Measurements from ENCODE around the gene ROBO1. TPM values are rescaled to one million over a fixed set of nuclear protein-coding genes. Genes with fewer than 3 reads are reported as not detected.

The ROBO1 gene
- total and polyA plus RNA-seq, 2 of the 8 experiments (the other 6 are each of a cell fraction or from before 2014, with no cell fraction given): 51.4 to 91.0 TPM

DNA sequence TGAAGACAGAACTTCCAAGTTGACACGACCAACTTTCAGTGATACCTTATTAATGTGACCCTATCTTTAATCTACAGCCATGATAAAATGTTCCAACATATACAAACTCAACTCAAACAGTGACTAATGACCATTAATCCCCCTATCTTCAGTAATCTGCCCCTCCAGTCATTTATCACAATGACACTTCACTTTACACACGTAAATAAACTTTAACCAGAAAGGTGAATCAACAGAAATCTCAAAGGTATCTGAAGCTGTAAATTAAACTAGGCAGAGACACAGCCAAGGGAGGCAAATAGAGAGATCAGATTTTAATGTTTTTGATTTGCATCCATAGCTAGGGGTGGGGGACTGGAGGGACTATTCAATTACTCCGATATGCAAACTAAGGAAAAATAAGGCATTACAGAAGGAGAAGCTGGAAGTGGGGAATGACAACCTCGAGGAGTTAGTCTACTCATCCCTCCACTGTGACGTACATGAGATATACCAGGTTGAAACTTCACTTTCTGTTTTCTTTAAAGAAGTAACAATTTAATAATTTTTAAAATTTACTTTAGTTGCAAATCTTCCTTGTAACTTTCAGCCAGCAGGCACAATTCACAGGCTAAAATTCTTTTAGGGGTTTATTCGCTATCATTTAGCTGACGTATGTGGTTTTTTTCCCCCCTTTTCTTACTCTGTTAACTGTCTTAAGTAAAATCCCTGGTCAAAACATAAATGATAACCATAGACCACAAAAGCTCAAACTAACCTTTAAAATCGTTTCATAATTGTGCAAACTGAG lies 751.0 kb downstream of the ROBO1 start:
- Histone ChIP-seq H3K14ac (ENCODE audit: insufficient read length) (no peak overlapping the region), H2AFZ (ENCODE audit: low read length) (no peak overlapping the region), H3K4me2 (ENCODE audit: insufficient read depth in 1 of 2, low read depth in 2 of 2, low read length in 2 of 2) (peak overlapping the region; percentile 74 to 87), H2BK5ac (ENCODE audit: low read depth, low read length) (no peak overlapping the region), H3K27me3 (replicated peaks in 1 of 4; ENCODE audit: control insufficient read depth in 3 of 4, extremely low read depth in 1 of 4, insufficient read depth in 3 of 4, low read length in 3 of 4) (no peaks in the 10 kb centered on the region), H3K79me1 (ENCODE audit: low read depth, low read length) (peaks cover 2% of the 10 kb centered on the region; the same call in 1 of the 2 replicates), H3K18ac (ENCODE audit: extremely low read depth, low read length) (no peak overlapping the region), H2BK15ac (ENCODE audit: low read length) (no peak overlapping the region), H3K9ac (replicated peaks in 1 of 4; ENCODE audit: extremely low read depth in 1 of 4, low read depth in 3 of 4, low read length in 3 of 4) (peak overlapping the region in 1 of 4 experiments; percentile 84; a peak in 2 of 7 replicates), H2AK5ac (ENCODE audit: low read depth, low read length) (no peak overlapping the region), H4K5ac (ENCODE audit: insufficient read length, low read depth, low read length) (no peak overlapping the region), H3K23me2 (ENCODE audit: low read depth, low read length) (peaks cover 8% of the 10 kb centered on the region), H3K36me3 (ENCODE audit: control insufficient read depth in 2 of 4, insufficient read depth in 4 of 4, low read length in 3 of 4) (no peaks in the 10 kb centered on the region), H3K4ac (replicated peaks; ENCODE audit: insufficient read length, low read depth, low read length) (no peak overlapping the region), H3K9me3 (ENCODE audit: insufficient read depth in 2 of 2, low read depth in 1 of 2, low read length in 1 of 2) (no peaks in the 10 kb centered on the region), H2BK12ac (ENCODE audit: low read depth, low read length) (no peak overlapping the region), H3K79me2 (ENCODE audit: control insufficient read depth in 1 of 2, insufficient read depth in 2 of 2, low read length in 2 of 2) (peaks cover 10 to 68% of the 10 kb centered on the region in 2 experiments; a peak in 3 of 4 replicates), H3K23ac (ENCODE audit: insufficient read length) (no peak overlapping the region), H4K91ac (replicated peaks; ENCODE audit: insufficient read length, low read length) (no peak overlapping the region), H2BK120ac (replicated peaks; ENCODE audit: low read depth, low read length) (no peak overlapping the region), H2BK20ac (ENCODE audit: low read length) (no peak overlapping the region), H4K8ac (ENCODE audit: extremely low read depth, insufficient read depth, low read length) (no peak overlapping the region), H3K27ac (ENCODE audit: low read depth, low read length) (no peak overlapping the region), H3K4me3 (ENCODE audit: extremely low read depth in 1 of 4, insufficient read depth in 2 of 4, low read depth in 3 of 4, low read length in 4 of 4) (peak overlapping the region; percentile 85 to 96 (median 92); a peak in 7 of 8 replicates), H4K20me1 (replicated peaks in 1 of 2; ENCODE audit: control insufficient read depth in 1 of 2, insufficient read depth in 2 of 2, low read length in 2 of 2) (peaks cover 13 to 14% of the 10 kb centered on the region in 2 experiments), H3K56ac (replicated peaks; ENCODE audit: insufficient read length, low read depth, low read length) (peak overlapping the region; percentile 54), H3K4me1 (replicated peaks in 1 of 4; ENCODE audit: control insufficient read depth in 3 of 4, insufficient read depth in 4 of 4, low read length in 3 of 4) (peaks cover 0 to 14% (median 9%) of the 10 kb centered on the region in 4 experiments; a peak in 5 of 7 replicates)
- ChIA-PET CTCF (ENCODE audit: partially characterized antibody) (interaction anchor here (0.8 to 1.4 kb wide), 5 partner anchors 12 to 93 kb away, joined by 3 to 5 read pairs (median 3); no protein-coding TSS in a partner anchor), POLR2A (ENCODE audit: partially characterized antibody) (interaction anchor here (0.6 kb wide), 2 partner anchors 679 to 1965 kb away, joined by 3 read pairs; no protein-coding TSS in a partner anchor)
- DNase-seq (ENCODE audit: low read depth in 1 of 2, low spot score in 2 of 2) (no peak), FAIRE-seq (no peak)
- TF ChIP-seq HDAC2 (IDR thresholded peaks at IDR 0.05; ENCODE audit: borderline replicate concordance in 1 of 2, low read depth in 2 of 2, low read length in 2 of 2) (no peak), FOSL1 (IDR thresholded peaks at IDR 0.05; ENCODE audit: insufficient read depth, low read depth, low read length) (no peak), CREB1 (IDR thresholded peaks at IDR 0.05) (no peak), POLR2A (IDR thresholded peaks at IDR 0.05; ENCODE audit: control extremely low read depth in 1 of 2, low read depth in 2 of 2, low read length in 2 of 2) (no peak), CHD1 (IDR thresholded peaks at IDR 0.05; ENCODE audit: low read depth, low read length) (no peak), JUN (IDR thresholded peaks at IDR 0.05; ENCODE audit: low read depth, low read length) (no peak), SIX5 (IDR thresholded peaks at IDR 0.05; ENCODE audit: low read depth, low read length) (no peak), RFX5 (IDR thresholded peaks at IDR 0.05; ENCODE audit: borderline replicate concordance, low read depth, low read length) (no peak), SRF (IDR thresholded peaks at IDR 0.05; ENCODE audit: low read depth, low read length) (no peak), RXRA (IDR thresholded peaks at IDR 0.05; ENCODE audit: insufficient read depth, low read depth, low read length) (no peak)
- TF ChIP-seq, protein P1, sequence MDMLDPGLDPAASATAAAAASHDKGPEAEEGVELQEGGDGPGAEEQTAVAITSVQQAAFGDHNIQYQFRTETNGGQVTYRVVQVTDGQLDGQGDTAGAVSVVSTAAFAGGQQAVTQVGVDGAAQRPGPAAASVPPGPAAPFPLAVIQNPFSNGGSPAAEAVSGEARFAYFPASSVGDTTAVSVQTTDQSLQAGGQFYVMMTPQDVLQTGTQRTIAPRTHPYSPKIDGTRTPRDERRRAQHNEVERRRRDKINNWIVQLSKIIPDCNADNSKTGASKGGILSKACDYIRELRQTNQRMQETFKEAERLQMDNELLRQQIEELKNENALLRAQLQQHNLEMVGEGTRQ (IDR thresholded peaks at IDR 0.05; ENCODE audit: low read length): no peak
- WGBS, 2 experiments (ENCODE audit: extremely low coverage in 1 of 2, insufficient coverage in 1 of 2, insufficient read length in 1 of 2, insufficient replicate concordance in 2 of 2, low coverage in 1 of 2, low lambda C conversion rate in 2 of 2, missing lambda C conversion rate in 1 of 2): 15% methylated on average over 8 of the region's 8 CpGs; no CpG with 5 or more reads in 1 of the 2 experiments
